Stomach (tissue), 9 donors: ENCODE measurements around the gene SLC8B1. TPM values are rescaled to one million over a fixed set of nuclear protein-coding genes. Genes with fewer than 3 reads are reported as not detected.

Experiments
- DNase-seq, 2 donors: peaks; one replicate each; pipeline versions ENCODE4 v3.0.0 to v3.0.0-alpha.2; 2013 to 2019
- H3K27ac ChIP-seq, 5 donors: fragments of 200-600 bp in 4 of 5; sonication (generic) in 4 of 5; one replicate each; pipeline ENCODE4 v1.5.1; 2013 to 2019; ENCODE audit warnings: mild to moderate bottlenecking in 1 of 5, moderate library complexity in 1 of 5
- H3K27me3 ChIP-seq, 3 donors: fragments of 200-600 bp; sonication (generic); one replicate each; pipeline ENCODE4 v1.5.1; 2017 to 2019; ENCODE audit warnings: mixed run types in 1 of 3
- H3K36me3 ChIP-seq, 4 donors: fragments of 200-600 bp; sonication (generic); 1 replicate in 3 of 4; 2 replicates in 1 of 4; pipeline ENCODE4 v1.5.1; 2016 to 2019
- H3K4me1 ChIP-seq, 4 donors: fragments of 200-600 bp; sonication (generic); one replicate each; pipeline ENCODE4 v1.5.1; 2016 to 2019
- H3K4me3 ChIP-seq, 4 donors: fragments of 200-600 bp; sonication (generic) in 3 of 4; one replicate each; pipeline ENCODE4 v1.5.1; 2016 to 2019; ENCODE audit warnings: mild to moderate bottlenecking in 1 of 4
- H3K9me3 ChIP-seq, 4 donors: fragments of 200-600 bp; sonication (generic); one replicate each; pipeline ENCODE4 v1.5.1; 2016 to 2019
- EP300 ChIP-seq: sonication (generic); formaldehyde crosslinking; IDR thresholded peaks from one replicate; pipeline ENCODE4 v1.6.1; 2017; ENCODE audit warnings: antibody characterized with exemption
- POLR2A ChIP-seq, 4 donors: fragments of 450-650 bp; IDR thresholded peaks; one replicate each; pipeline ENCODE4 v1.6.1; 2016; ENCODE audit warnings: antibody characterized with exemption in 4 of 4, control low read depth in 2 of 4, mild to moderate bottlenecking in 1 of 4, moderate library complexity in 1 of 4
- POLR2AphosphoS5 ChIP-seq, 3 donors: sonication (generic); formaldehyde crosslinking; IDR thresholded peaks; one replicate each; pipeline ENCODE4 v1.6.1; 2016; ENCODE audit warnings: antibody characterized with exemption in 3 of 3
- WGBS, 5 donors: extraction: QIAGEN DNeasy Blood & Tissue Kit in 3 of 5; methylation state at CpG; one replicate each; pipeline versions ENCODE4 v1.1.5 to v1.1.7; 2013 to 2018; 5-methylcytosine and 5-hydroxymethylcytosine counted together
- intact Hi-C: fragments of 100-400 bp; cut with DNase I; formaldehyde crosslinking; loops from one replicate; pipeline ENCODE4 v1.15.1; 2023; ENCODE audit warnings: low total_unique reads
- polyA plus RNA-seq, 3 donors: library from polyadenylated mRNA; stranded (reverse); fragments of 200-250 nt; gene quantifications; one replicate each; pipeline ENCODE4 v1.2.3, GENCODE V29; 2013
- total RNA-seq, 5 donors: library from RNA; depleted of rRNA; stranded (reverse); fragments of >200 nt; gene quantifications; one replicate each; pipeline versions ENCODE4 v1.1.0 to v1.2.3, GENCODE V29; 2014 to 2016
- TF ChIP-seq, protein P1 (sequence below), 7 experiments: fragments of 450-650 bp in 4 of 7; fragments of 200-600 bp in 3 of 7; sonication (generic) in 3 of 7; IDR thresholded peaks; one replicate each; pipeline ENCODE4 v1.5.1; 2016 to 2019; ENCODE audit warnings: antibody characterized with exemption in 7 of 7, control low read depth in 2 of 7, mild to moderate bottlenecking in 1 of 7
- donor health status: healthy with polysubstance abuse.
- donor health status: Bipolar disorder and iron deficiency.
- donor health status: healthy.

The SLC8B1 gene
- total and polyA plus RNA-seq, 8 donors = 9.0 to 167 (median 18.6) TPM

DNA sequence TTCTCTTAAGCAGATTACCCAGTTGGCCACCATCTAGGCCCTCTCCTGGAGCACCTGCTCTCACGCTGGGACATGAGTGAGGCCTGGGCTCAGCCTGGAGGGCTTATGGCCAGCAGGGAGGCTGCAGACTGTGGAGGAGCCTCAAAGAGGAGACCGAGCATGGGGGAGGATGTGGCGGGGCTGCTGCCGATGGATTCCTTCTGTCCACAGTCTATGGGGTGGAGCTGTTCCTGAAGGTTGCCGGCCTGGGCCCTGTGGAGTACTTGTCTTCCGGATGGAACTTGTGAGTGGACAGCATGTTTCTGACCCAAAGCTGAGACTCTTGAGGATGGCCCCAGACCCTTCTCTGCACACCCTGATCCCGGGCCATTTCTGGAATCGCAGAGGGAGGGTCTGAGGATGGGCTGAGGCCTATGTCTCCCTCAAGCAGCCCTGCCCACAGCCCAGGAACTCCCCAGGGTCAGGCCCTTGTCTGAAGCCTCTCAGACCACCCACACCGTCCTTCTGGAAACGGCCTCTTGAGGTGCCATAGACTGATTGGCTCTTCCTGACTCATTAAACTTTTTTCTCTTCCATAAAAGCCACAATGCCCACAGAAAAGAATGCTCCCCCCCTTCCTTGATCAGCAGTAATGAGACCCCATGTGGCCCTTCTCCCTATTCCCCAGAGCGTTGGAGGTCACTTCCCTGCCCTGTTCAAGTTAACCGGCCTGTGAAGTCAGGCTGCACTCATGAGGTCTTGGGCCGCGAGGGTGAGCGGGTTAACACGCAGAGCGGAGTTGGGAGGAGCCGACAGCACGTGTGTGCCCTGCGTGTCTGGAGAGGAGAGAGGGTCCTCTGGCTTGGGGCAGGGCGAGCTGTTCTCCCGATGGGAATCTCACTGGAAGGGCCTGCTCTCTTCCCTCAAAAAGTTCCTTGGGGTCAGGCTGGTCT lies 49.0 kb downstream of the SLC8B1 start:
- 80 to 89% (median 88%) methylated on average over 18 to 22 of the region's 22 CpGs for WGBS, 5 donors
- DNase-seq = no peak
- no peaks in the 10 kb centered on the region for H3K9me3 ChIP-seq
- intact Hi-C loops = no loop called here
- no peak for TF ChIP-seq POLR2AphosphoS5 (IDR thresholded peaks at IDR 0.05)
- no peak for TF ChIP-seq POLR2A (IDR thresholded peaks at IDR 0.05)
- TF ChIP-seq, protein P1, sequence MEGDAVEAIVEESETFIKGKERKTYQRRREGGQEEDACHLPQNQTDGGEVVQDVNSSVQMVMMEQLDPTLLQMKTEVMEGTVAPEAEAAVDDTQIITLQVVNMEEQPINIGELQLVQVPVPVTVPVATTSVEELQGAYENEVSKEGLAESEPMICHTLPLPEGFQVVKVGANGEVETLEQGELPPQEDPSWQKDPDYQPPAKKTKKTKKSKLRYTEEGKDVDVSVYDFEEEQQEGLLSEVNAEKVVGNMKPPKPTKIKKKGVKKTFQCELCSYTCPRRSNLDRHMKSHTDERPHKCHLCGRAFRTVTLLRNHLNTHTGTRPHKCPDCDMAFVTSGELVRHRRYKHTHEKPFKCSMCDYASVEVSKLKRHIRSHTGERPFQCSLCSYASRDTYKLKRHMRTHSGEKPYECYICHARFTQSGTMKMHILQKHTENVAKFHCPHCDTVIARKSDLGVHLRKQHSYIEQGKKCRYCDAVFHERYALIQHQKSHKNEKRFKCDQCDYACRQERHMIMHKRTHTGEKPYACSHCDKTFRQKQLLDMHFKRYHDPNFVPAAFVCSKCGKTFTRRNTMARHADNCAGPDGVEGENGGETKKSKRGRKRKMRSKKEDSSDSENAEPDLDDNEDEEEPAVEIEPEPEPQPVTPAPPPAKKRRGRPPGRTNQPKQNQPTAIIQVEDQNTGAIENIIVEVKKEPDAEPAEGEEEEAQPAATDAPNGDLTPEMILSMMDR (IDR thresholded peaks at IDR 0.05) = no peak
- no peak for TF ChIP-seq EP300
- H3K27ac ChIP-seq = no peak overlapping the region
- peaks cover 46 to 96% (median 85%) of the 10 kb centered on the region in 4 donors for H3K36me3 ChIP-seq
- no peaks in the 10 kb centered on the region for H3K4me1 ChIP-seq
- no peaks in the 10 kb centered on the region for H3K27me3 ChIP-seq
- H3K4me3 ChIP-seq = no peak overlapping the region

DNA sequence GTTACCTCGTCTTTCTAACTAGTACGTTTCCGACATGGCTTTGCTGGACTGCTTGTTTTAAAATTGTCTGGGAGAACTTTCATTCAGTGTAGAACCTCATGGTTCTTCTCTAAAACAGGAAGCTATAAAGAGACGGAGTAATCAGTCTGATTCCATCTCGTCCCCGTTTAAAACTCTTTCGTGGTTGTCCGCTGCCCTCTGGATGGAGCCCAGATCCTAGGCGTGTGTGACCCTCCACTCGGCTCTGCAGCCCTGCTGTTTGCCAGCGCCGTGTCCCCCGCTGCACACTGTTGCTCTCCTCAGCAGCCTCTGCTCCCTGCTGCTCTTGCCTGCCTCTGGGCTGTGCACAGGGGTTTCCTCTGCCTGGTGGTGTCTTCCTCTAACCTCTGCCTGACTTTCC lies 50.2 kb downstream of the SLC8B1 start:
- no peak for DNase-seq
- no peaks in the 10 kb centered on the region for H3K4me1 ChIP-seq
- H3K36me3 ChIP-seq = peaks cover 36 to 96% (median 84%) of the 10 kb centered on the region in 4 donors
- no peaks in the 10 kb centered on the region for H3K9me3 ChIP-seq
- H3K27ac ChIP-seq = no peak overlapping the region
- H3K27me3 ChIP-seq = no peaks in the 10 kb centered on the region
- intact Hi-C loops = no loop called here
- no peak overlapping the region for H3K4me3 ChIP-seq
- no peak for TF ChIP-seq POLR2A (IDR thresholded peaks at IDR 0.05)
- no peak for TF ChIP-seq POLR2AphosphoS5 (IDR thresholded peaks at IDR 0.05)
- TF ChIP-seq, protein P1 (IDR thresholded peaks at IDR 0.05) = no peak
- TF ChIP-seq EP300 = no peak
- WGBS, 5 donors = 82 to 90% (median 89%) methylated on average over 13 of the region's 13 CpGs

DNA sequence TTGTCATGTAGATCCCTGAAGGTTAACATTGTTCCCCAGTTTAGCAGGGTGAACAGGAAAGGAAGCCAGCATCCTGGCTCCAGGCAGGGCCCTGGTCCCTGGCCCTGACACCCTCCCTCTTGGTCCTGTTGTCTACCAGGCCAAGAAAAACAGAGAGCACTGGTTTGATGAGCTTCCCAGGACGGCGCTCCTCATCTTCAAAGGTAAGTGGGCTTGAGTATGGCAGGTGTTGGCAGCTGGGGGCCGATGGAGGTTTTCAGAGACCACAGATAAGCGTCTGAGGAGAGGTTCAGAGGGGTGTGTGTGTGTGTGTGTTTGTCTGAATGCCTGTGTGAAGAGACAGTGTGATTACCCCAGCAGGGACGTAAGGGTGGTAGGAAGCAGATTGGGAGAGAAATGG lies 56.3 kb downstream of the SLC8B1 start:
- peaks cover 29 to 93% (median 81%) of the 10 kb centered on the region in 4 donors for H3K36me3 ChIP-seq
- 81 to 87% (median 86%) methylated on average over 5 of the region's 5 CpGs for WGBS, 5 donors

DNA sequence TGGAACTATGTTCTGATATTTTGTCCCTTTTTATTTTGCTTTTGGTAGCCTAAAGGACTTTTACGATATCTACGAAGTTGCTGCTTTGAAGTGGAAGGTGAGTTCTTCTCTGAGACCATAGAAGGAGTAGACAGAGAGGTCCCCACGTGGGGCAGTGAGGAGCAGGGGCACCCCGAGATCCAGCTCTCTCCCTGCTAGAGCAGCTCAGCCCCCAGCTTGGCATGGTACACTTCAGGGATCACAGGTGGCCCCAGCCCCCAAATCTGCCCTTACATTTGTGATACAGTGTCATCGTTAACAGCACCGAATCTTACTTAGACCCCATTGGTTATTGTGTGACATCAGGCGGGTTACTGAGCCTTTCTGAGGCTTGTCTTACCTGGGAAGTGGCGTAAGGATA lies 56.8 kb downstream of the SLC8B1 start:
- DNase-seq = no peak
- Histone ChIP-seq H3K27me3 (no peaks in the 10 kb centered on the region), H3K27ac (no peak overlapping the region), H3K4me3 (no peak overlapping the region), H3K4me1 (peaks cover 0 to 6% (median under 1%) of the 10 kb centered on the region in 4 donors), H3K36me3 (peaks cover 34 to 93% (median 81%) of the 10 kb centered on the region in 4 donors), H3K9me3 (no peaks in the 10 kb centered on the region)
- intact Hi-C loops = no loop called here
- TF ChIP-seq, protein P1 (IDR thresholded peaks at IDR 0.05) = no peak
- TF ChIP-seq EP300 (no peak), POLR2AphosphoS5 (IDR thresholded peaks at IDR 0.05) (no peak), POLR2A (IDR thresholded peaks at IDR 0.05) (no peak)
- WGBS, 5 donors = 81 to 92% (median 92%) methylated on average over 8 of the region's 8 CpGs

More for the DNA sequence above, 56.3 kb downstream of the SLC8B1 start:
- H3K9me3 ChIP-seq = no peaks in the 10 kb centered on the region
- TF ChIP-seq EP300 (no peak), POLR2AphosphoS5 (IDR thresholded peaks at IDR 0.05) (no peak), POLR2A (IDR thresholded peaks at IDR 0.05) (no peak)
- TF ChIP-seq, protein P1 (IDR thresholded peaks at IDR 0.05) = no peak
- H3K4me1 ChIP-seq = peaks cover 0 to 1% (median 0%) of the 10 kb centered on the region in 4 donors
- H3K27ac ChIP-seq = no peak overlapping the region
- DNase-seq = no peak
- no peaks in the 10 kb centered on the region for H3K27me3 ChIP-seq
- H3K4me3 ChIP-seq = no peak overlapping the region
- intact Hi-C loops = no loop called here
